ENCODE data around the gene UBE2M. TPM values are rescaled to one million over a fixed set of nuclear protein-coding genes. Genes with fewer than 3 reads are reported as not detected.
"Not testable (repeated sequence)": the region's sequence is repeated elsewhere in the genome, so short reads cannot be mapped to it uniquely, and the experiment has no call there.

The UBE2M gene
- total RNA-seq, 2 donors from 2014 or later = 91.4 to 113 TPM

DNA sequence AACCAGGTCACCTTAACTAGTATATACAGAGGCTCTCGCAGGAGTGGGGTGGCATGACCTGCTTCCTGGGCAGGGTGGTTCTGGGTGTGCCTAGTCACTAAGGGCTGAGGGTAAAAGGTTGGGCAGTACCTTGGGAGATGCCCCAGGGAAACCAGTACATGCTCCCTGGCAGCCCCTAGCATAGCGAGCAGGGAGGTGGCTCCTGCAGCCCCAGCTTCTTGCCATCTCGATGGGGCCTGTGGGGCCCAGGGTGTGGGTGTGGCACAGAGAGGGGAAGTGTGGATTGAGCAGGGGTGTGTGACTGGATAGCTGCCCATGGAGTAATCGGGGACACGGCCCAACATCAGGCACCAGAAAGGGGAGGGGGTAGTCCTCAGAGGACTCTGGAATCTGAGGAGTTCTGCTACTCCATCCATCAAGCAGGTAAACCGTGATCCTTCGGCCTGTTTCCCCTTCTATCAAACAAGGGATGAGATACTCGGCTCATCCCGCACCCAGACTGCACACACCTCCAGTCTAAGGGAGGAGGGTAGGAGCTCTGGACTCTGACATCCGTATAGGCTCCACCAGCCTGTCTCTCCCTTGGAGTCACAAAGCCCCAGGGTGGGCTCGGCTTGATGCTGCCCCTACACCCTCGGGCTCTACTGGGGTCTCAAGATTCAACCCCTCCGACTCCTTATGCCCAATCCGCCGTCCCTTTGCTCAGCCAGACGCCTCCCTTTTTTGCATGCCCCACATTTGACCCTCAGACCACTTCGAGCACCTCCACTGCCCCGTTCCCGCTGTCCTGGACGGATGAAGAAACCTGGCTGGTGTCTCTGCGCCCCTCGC, 39.9 kb downstream of the UBE2M start:
- intact Hi-C loops (cut with DNase I) = no loop called here
- no peak for ATAC-seq
- no peak for DNase-seq

DNA sequence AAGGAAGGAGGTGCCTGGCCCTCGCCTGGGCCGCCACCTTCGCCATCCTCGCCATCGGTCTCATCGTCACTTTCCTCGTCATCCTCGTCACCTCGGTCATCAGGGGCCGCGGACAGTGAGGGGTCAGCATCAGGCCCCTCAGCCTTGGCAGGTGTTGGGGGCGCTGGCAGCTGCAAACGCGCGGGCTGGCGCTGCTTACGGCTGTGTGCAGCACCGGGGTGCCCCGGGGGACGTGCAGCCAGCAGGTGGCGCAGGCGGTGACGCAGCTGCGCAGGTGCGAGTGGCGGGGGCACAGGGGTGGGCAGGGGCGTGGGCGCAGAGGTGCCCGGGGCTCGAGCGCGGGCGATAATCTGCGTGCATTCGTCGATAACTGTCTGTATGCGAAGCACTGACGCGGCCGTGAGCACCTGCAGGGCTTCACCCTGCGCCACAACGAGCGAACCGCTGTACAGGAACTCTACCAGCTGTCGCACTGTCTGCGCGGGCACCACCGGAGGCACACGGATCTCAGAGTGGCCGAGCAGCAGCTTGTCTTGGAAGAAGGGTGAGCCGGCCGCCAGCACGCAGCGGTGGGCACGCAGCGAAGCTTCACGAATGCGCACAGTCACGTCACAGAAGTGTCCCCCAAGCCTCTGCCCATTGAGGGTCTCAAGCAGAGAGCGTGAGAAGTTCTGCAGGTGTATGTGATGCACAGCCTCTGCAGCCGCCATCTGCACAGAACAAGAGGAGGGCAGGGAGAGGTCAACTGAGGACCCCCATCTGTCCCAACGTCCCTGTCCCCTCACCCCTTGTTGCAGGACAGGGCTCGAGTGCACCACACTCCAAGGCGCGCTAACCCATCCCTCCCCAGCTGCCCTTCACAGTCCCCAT, 41.2 kb downstream of the UBE2M start:
- ATAC-seq (no peak), DNase-seq (no peak)
- intact Hi-C loops (cut with DNase I) = no loop called here

DNA sequence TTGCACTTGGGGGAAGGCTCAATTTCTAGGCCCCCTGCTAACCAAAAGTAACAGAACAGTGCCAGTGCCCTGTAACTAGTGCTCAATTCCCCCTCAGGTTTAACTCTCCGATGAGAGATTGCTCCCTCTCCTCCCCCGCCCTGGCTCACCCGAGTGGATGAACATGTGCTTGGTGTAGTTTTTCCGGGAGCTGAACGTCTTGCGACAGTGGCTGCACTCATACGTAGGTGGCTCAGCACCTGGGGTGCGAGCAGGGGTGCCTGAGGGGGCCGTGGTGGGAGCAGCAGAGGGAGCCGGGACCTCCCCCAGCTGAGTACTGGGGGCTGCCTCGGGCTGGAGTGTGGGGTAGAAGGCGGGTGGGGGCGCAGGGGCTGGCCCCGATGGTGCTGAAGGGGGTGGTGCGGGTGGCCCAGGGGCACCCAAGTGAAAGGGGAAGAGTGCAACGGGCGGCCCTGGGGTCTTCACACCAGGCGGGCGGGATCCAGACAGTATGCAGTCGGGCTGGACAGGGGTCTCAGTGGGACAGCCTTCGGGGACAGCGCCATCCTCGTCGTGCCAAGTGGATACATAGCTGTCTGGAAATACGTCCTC, 42.1 kb downstream of the UBE2M start:
- DNase-seq (no peak), ATAC-seq (no peak)
- intact Hi-C loops (cut with DNase I) = no loop called here

DNA sequence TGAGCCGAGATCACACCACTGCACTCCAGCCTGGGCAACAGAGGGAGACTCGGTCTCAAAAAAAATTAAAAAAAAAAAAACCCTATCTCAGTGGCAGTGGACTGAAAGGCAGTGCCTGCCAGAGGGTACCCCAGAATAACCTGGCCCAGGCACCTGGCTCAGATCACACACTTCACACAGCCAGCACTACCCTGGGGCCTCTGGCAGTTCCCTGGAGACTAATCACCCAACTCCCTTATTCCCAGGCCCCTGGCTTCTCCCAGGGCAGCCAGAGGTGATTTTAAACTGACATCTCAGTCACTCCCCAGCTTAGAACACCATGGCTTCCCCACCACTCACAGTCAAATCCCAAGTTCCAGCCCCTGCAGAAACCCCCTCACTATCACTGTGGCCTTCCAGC, 43.2 kb downstream of the UBE2M start:
- intact Hi-C loops (cut with DNase I) = no loop called here
- ATAC-seq (no peak), DNase-seq (no peak)

DNA sequence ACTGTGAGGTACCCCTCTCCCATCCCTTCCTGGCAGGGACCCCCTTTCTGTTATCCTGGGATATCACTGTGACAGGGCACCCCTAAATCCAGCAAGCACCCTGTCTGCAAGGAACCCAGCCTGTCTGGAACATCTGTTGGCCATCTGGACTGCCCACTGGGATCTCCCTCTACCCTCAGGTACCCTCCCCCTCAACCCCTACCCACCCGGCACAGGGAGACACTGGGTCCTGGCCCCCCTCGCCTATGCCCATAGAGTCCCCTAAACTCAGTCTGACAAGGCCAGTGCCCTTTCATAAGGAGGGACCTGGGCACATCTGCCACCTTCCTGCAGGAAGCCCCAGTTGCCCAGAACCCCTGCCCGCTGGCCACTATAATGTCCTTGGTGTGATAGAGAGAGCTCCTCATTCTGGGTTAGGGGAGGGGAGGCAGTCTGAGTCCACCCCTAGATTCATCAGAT, 43.8 kb downstream of the UBE2M start:
- intact Hi-C loops (cut with DNase I) = no loop called here
- DNase-seq = no peak
- no peak for ATAC-seq

DNA sequence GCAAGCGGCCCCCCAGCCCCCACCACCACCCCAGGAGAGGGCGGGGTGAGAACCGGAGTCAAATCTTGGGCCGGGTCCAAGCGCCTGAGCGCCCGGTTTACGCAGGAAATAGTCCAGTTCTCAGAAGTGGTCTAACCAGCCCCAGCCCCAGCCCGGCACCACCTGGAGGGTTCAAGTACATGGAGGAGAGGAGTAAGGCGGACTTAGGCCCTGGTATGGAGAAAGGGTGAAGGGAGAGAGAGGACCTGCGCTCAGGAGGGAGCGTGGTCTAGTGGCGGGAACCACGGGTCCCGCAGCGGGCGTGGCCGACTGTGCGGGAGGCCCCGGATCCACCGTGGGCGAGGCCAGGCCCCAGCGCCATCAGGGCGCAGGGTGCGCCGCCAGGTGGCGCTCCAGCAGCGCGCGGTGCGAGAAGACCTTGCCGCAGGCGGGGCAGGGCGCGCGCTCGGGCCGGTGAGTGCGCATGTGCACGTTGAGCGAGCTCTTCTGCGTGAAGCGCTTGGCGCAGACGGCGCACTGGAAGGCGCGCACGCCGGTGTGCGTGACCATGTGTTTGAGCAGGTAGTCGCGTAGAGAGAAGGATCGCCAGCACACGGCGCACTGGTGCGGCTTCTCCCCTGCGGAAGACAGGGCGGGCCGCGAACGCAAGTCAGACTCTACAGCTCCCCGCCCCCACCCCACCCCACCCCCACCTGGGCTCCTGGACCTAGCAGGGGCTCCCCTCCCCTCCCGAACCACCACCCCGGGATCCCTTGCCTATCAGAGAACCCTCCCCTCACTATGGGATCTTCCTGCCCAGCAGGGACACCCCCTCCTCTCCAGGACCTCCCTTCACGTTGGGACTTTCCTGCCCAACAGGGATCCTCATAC, 44.5 kb downstream of the UBE2M start:
- ATAC-seq (peak; percentile 91 to 94), DNase-seq (peak; percentile 92)
- intact Hi-C loops (cut with DNase I) = no loop called here

DNA sequence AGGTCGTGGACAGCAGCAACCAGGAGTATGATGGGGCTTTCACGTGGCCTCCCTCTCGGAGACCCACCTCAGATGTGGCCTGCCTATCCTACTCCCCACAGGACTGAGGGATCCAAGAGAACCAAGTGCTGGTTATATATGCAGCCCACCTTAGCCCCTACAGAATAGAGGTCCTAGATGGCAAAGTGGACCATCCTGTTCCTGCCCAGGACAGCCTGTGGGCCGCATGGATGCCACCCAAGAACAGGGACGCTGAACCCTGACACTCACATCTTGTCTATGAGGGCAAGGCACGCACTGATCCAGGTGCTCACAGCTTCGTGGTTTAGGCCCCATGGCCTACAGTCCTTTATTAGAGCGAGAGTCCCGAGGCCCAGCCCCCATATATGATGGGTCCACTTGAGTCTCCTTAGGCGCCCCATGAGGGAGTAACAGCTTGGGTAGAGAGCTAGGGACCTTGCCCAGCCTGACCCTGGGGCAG, 45.2 kb downstream of the UBE2M start:
- DNase-seq (no peak), ATAC-seq (peak in 1 of 2 donors; percentile 5)
- intact Hi-C loops (cut with DNase I) = no loop called here

DNA sequence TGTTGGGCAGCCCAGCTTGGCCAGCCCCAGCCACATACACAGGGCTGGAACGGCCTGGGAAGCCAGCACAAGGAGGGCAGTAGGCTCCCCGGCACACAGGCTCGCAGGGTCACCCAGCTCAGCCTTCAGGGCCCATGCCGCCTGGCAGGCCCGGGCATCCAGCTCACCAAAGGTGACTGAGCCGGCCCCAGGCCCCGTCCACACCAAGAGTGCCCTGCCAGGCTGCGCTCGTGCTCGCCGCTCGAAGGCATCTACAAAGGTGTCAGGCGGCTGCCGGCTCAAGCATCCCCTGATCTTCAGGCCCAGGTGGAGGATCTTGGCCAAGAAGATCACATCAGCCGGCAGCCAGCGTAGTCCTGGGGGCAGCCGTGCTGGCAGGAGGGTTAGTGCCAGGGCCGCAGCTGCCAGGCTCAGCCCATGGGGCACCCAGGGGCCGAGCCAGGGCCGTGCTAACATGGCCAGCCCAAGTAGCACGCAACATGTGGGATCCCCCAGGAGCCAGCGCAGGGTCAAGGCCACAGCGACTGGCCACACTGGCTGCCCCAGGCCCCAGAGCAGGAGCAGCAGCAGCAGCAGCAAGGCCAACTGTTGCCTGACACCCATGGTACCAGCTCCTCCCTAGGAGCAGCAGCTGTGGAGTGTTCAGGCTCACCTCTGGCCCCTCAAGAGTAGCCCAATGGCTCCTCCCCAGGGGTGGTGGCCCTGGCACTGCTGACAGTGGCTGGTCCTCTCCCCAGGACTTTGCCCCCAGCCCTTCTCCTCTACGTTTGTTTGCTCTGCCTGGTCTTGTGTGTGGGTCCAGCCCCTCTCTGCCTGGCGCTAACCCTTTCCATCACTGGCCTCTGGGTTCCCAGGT, 46.8 kb downstream of the UBE2M start, which contains the start of gene SLC27A5:
Gene SLC27A5, minus strand, starts transcription at position 640 of the 856 bp plus-strand sequence. Its CDS starts 37 bp downstream, at position 603.
- intact Hi-C loops (cut with DNase I) = no loop called here
- ATAC-seq (no peak), DNase-seq (no peak)

DNA sequence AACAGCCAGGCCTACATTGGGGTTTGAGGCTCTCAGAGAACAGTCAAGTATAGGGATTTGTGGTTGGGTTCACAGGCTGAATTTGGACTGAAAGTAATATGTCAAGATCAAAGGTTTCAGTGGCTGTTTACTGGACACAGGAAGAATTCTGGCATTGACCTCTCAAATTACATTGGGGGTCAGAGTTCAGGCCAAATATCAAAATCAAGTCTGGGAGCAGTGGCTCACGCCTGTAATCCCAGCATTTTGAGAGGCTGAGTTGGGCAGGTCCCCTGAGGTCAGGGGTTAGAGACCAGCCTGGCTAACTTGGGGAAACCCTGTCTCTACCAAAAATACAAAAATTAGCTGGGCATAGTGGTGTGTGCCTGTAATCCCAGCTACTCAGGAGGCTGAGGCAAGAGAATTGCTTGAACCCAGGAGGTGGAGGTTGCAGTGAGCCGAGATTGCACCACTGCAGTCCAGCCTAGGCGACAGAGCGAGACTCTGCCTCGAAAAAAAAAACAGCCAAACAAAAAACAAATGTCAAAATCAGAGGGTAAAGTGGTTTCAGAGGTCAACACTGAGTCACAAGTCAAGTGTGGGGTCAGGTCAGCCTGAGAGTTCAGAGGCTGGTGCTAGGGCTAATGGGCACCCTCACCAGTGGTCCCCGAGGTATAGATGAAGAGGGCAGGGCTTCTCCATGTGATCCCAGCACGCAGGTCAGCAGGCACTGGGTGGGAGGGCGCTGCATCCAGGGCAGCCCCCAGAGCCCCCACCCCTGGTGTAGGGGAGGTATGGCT, 48.1 kb downstream of the UBE2M start:
- ATAC-seq (no peak), DNase-seq (no peak)
- intact Hi-C loops (cut with DNase I) = no loop called here

DNA sequence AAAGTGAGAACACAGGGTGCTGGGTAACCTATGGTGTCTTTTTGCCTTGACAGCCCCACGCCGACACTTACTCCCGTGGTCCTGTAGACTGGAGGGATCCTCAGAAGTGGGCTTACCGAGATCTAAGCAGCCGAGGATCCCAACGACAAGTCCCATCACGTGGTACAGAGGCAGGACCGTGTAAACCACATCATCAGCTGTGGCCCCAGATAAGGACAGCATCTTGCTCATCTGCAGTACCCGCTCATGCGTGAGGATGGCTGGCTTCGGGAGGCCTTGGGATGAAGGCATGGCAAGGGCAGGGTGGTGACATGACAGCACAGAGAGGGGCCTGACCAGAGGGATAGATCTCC, 48.7 kb downstream of the UBE2M start:
- intact Hi-C loops (cut with DNase I) = no loop called here
- ATAC-seq (no peak), DNase-seq (no peak)

DNA sequence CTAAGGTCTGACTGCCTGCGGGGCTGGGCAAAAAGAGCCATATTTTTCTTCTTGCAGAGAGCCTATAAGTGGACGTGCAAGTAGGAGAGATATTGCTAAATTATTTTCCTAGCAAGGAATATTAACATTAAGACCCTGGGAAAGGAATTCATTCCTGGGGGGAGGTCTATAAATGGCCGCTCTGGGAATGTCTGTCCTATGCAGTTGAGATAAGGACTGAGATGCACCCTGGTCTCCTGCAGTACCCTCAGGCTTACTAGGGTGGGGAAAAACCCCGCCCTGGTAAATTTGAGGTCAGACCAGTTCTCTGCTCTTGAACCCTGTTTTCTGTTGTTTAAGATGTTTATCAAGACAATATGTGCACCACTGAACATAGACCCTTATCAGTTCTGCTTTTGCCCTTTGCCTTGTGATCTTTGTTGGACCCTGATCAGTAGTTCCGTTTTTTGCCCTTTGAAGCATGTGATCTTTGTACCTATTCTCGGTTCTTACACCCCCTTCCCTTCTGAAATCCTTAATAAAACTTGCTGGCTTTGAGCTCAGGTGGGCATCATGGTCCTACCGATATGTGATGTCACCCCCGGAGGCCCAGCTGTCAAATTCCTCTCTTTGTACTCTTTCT, 50.7 kb downstream of the UBE2M start:
- ATAC-seq; DNase-seq; intact Hi-C loops (cut with DNase I): not testable (repeated sequence)

Small RNA genes lying within 50 kb of the gene (microRNA-seq; reads per million reads assigned to microRNA genes)
- gene MIR6807 = 0.27 to 0.60 reads per million in 2 donors

Other genes with a start within 250 kb of the UBE2M start
- gene ZSCAN22, start 231.6 kb downstream of the UBE2M start, total RNA-seq = 1 to 10 TPM; 2.0 to 2.1 TPM
- 10 to 100 TPM; 18.3 to 18.9 TPM for gene A1BG, start 205.1 kb downstream of the UBE2M start, total RNA-seq
- under 1 TPM; 0.37 to 0.41 TPM for gene ZNF497, start 195.9 kb downstream of the UBE2M start, total RNA-seq
- gene ZNF837, start 177.6 kb downstream of the UBE2M start, total RNA-seq = under 1 TPM; 0.44 to 0.53 TPM
- gene RPS5, start 171.3 kb downstream of the UBE2M start, total RNA-seq = 100 to 1,000 TPM; 572 to 598 TPM
- gene RNF225, start 163.0 kb downstream of the UBE2M start, total RNA-seq = not detected
- gene ZNF584, start 150.0 kb downstream of the UBE2M start, total RNA-seq = 10 to 100 TPM; 13.2 to 25.0 TPM
- 1 to 10 TPM; 4.7 to 7.3 TPM for gene ZNF132, start 118.5 kb downstream of the UBE2M start, total RNA-seq
- gene ZNF324B, start 107.0 kb downstream of the UBE2M start, total RNA-seq = 1 to 10 TPM; 3.9 to 4.7 TPM
- 1 to 10 TPM; 4.4 to 6.1 TPM for gene ZNF324, start 91.5 kb downstream of the UBE2M start, total RNA-seq
- gene ZNF446, start 82.3 kb downstream of the UBE2M start, total RNA-seq = 1 to 10 TPM; 4.1 to 5.1 TPM
- gene SLC27A5, start 46.6 kb downstream of the UBE2M start, total RNA-seq = 1 to 10 TPM; 6.0 to 6.3 TPM
- gene ZBTB45, start 38.8 kb downstream of the UBE2M start, total RNA-seq = 10 to 100 TPM; 10.2 to 11.7 TPM
- 100 to 1,000 TPM; 135 to 150 TPM for gene TRIM28, start 14.5 kb downstream of the UBE2M start, total RNA-seq
- 100 to 1,000 TPM; 109 to 113 TPM for gene CHMP2A, start 3.5 kb downstream of the UBE2M start, total RNA-seq
- 10 to 100 TPM in 1 of 2 donors, 1 to 10 TPM in 1; 9.2 to 11.0 TPM for gene MZF1, start 14.7 kb upstream of the UBE2M start, total RNA-seq

Measured in left cardiac atrium (tissue), 4 donors.